ENCODE measurements around the gene PHF14.

The PHF14 gene

DNA sequence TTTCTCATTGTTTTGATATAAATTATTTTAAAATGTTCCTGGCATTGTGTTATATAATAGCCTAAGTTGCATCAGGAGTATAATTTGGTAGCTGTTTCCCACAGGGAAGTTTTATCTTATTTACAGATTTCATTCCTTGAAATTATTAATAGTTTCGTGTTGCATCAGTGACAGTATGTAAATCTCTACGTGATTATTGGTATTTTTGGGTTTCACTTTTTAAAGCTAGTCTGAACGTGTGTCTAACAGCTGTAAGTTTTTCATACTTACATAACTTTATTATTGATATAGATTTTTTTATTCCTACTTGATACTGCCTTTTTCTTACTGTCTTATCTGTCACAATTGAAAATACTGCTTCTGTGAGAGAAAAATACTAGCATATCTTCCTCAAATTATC is 167.9 kb downstream of the PHF14 start:
- Histone ChIP-seq H3K4me1 (no peaks in the 10 kb centered on the region), H3K4me3 (no peak overlapping the region), H3K9me3 (no peaks in the 10 kb centered on the region), H3K36me3 (replicated peaks) (no peaks in the 10 kb centered on the region), H3K27me3 (ENCODE audit: low read depth) (no peaks in the 10 kb centered on the region)
- DNase-seq (ENCODE audit: low spot score in 2 of 2), result no peak
- in situ Hi-C loops (cut with MboI; ENCODE audit: low sequenced_read_pairs), result no loop called here

- no peaks in the 10 kb centered on the region for H3K36me3 ChIP-seq (replicated peaks)
- DNase-seq (ENCODE audit: low spot score in 2 of 2), result no peak
- no peaks in the 10 kb centered on the region for H3K4me1 ChIP-seq
- H3K27me3 ChIP-seq (ENCODE audit: low read depth), result no peaks in the 10 kb centered on the region
- no peak overlapping the region for H3K4me3 ChIP-seq
- in situ Hi-C loops (cut with MboI; ENCODE audit: low sequenced_read_pairs), result no loop called here
- H3K9me3 ChIP-seq, result no peaks in the 10 kb centered on the region
Observed at GRCh38 chr7:11153694-11154093, 180.0 kb downstream of the PHF14 start.

GRCh38 chr7:11155883-11156282 is 182.2 kb downstream of the PHF14 start:
- in situ Hi-C loops (cut with MboI; ENCODE audit: low sequenced_read_pairs), result no loop called here
- no peak overlapping the region for H3K4me3 ChIP-seq
- no peaks in the 10 kb centered on the region for H3K36me3 ChIP-seq (replicated peaks)
- H3K27me3 ChIP-seq (ENCODE audit: low read depth), result no peaks in the 10 kb centered on the region
- no peaks in the 10 kb centered on the region for H3K9me3 ChIP-seq
- no peaks in the 10 kb centered on the region for H3K4me1 ChIP-seq
- no peak for DNase-seq (ENCODE audit: low spot score in 2 of 2)

GRCh38 chr7:11161499-11161898 is 187.8 kb downstream of the PHF14 start:
- DNase-seq (ENCODE audit: low spot score in 2 of 2), result no peak
- H3K9me3 ChIP-seq, result no peaks in the 10 kb centered on the region
- H3K36me3 ChIP-seq (replicated peaks), result no peaks in the 10 kb centered on the region
- H3K4me3 ChIP-seq, result no peak overlapping the region
- H3K4me1 ChIP-seq, result no peaks in the 10 kb centered on the region
- in situ Hi-C loops (cut with MboI; ENCODE audit: low sequenced_read_pairs), result no loop called here
- no peaks in the 10 kb centered on the region for H3K27me3 ChIP-seq (ENCODE audit: low read depth)

DNA sequence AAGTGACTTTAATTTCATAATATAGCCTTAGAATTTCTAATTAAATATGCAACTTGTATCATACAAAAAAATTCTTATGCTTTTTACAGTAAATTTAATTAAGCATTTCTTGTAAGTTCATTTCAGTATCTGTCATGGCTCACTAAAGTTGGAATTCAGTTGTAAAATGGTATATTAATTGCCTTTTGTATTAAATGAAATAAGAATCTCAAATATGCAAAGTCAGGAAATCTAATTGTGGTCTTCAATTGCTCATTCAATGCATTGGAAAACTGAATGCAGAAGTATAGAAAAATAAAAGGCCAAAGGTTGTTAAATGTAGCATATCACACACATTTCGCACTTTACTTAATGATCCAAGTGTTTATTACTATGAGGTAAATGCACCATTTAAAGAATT is 189.5 kb downstream of the PHF14 start:
- in situ Hi-C loops (cut with MboI; ENCODE audit: low sequenced_read_pairs), result no loop called here
- no peak for DNase-seq (ENCODE audit: low spot score in 2 of 2)
- no peaks in the 10 kb centered on the region for H3K36me3 ChIP-seq (replicated peaks)
- H3K27me3 ChIP-seq (ENCODE audit: low read depth), result no peaks in the 10 kb centered on the region
- H3K9me3 ChIP-seq, result no peaks in the 10 kb centered on the region
- H3K4me1 ChIP-seq, result no peaks in the 10 kb centered on the region
- no peak overlapping the region for H3K4me3 ChIP-seq

GRCh38 chr7:11166051-11166450 is 192.4 kb downstream of the PHF14 start:
- DNase-seq (ENCODE audit: low spot score in 2 of 2), result no peak
- Histone ChIP-seq H3K9me3 (no peaks in the 10 kb centered on the region), H3K4me3 (no peak overlapping the region), H3K36me3 (replicated peaks) (no peaks in the 10 kb centered on the region), H3K27me3 (ENCODE audit: low read depth) (no peaks in the 10 kb centered on the region), H3K4me1 (no peaks in the 10 kb centered on the region)
- in situ Hi-C loops (cut with MboI; ENCODE audit: low sequenced_read_pairs), result no loop called here

- no peak for DNase-seq (ENCODE audit: low spot score in 2 of 2)
- Histone ChIP-seq H3K27me3 (ENCODE audit: low read depth) (no peaks in the 10 kb centered on the region), H3K36me3 (replicated peaks) (no peaks in the 10 kb centered on the region), H3K4me3 (no peak overlapping the region), H3K4me1 (no peaks in the 10 kb centered on the region), H3K9me3 (no peaks in the 10 kb centered on the region)
- in situ Hi-C loops (cut with MboI; ENCODE audit: low sequenced_read_pairs), result no loop called here
Observed at GRCh38 chr7:11168650-11169170, 195.0 kb downstream of the PHF14 start.

DNA sequence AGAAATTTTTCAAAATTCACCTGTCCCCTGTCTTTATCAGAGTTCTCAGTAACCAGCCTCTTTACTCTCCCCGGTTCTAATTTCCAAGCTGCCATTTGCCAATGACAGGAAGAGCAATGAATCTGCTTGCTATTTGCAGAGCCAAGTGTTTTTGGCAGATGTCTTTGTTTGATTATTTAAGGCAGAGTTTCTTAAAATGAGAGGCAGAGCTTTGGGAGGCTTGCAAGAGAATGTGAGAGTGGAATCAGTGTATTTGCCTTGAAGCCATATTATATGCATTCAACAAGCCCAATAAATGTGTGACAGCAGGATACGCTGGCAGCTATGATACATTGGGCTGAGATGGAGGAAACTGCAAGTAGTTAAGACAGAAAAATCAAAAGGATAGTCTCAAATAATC is 196.5 kb downstream of the PHF14 start:
- H3K9me3 ChIP-seq, result no peaks in the 10 kb centered on the region
- H3K36me3 ChIP-seq (replicated peaks), result no peaks in the 10 kb centered on the region
- in situ Hi-C loops (cut with MboI; ENCODE audit: low sequenced_read_pairs), result no loop called here

DNA sequence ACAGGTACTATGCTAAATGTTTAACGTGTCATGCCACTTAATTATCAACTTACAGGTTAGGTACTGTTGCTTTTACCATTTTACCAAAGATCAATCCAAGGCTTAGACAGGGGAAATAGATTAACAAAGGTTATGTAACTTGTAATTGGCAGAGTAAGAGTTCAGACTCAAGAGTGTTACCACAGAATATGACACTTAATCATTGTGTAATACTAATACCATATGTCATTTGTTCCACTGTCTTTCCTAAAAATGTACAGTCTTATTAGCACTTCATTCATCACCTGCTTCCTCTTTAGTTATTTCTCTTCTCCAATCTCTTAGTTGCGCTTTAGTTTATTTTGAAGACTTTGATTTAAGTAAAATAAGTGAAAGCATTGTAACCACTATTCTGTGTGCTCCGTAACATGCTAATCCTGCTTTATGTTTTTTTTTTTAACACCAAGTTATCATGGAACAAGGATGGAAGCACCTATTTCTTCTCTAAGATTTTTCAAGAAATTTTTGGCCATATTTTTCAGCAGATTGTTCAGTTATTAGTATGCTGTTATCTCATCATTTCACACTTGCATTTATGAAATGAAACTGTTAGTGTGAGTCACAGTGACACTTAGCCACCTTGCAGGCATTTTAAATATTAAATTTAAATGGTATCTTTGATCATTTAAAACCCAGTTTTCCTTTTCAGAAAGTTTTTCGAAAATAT is 197.3 kb downstream of the PHF14 start:
- no peaks in the 10 kb centered on the region for H3K9me3 ChIP-seq
- no peaks in the 10 kb centered on the region for H3K27me3 ChIP-seq (ENCODE audit: low read depth)
- no peaks in the 10 kb centered on the region for H3K36me3 ChIP-seq (replicated peaks)
- H3K4me3 ChIP-seq, result no peak overlapping the region
- in situ Hi-C loops (cut with MboI; ENCODE audit: low sequenced_read_pairs), result no loop called here
- DNase-seq (ENCODE audit: low spot score in 2 of 2), result no peak
- H3K4me1 ChIP-seq, result no peaks in the 10 kb centered on the region

More for the DNA sequence above, 196.5 kb downstream of the PHF14 start:
- H3K4me3 ChIP-seq, result no peak overlapping the region
- H3K4me1 ChIP-seq, result no peaks in the 10 kb centered on the region
- H3K27me3 ChIP-seq (ENCODE audit: low read depth), result no peaks in the 10 kb centered on the region
- DNase-seq (ENCODE audit: low spot score in 2 of 2), result no peak

DNA sequence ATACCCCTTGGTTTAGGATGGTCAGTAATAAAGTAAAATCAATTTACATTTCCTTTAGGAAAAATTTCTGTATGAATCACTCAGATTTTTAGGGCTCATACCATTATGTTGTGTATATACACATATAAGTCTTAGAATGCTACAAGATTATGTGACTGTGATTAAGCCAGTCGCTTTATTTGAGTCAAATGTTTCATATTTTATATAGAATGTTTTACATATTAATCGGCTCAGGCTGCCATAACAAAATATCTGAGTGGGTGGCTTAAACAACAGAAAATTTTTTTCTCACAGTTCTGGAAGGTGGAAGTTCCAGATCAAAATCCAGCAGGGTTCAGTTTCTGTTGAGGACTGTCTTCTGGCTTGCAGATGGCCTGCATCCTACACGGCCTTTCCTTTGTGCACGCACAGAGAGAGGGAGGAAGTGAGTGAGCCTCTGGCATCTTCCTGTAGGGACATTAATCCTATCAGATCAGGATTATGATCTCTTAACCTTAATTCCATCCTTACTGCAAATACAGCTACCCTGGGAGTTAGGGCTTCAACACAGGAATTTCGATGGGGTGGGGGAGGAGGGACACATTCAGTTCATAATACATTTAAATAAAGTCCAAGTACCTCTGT is 198.0 kb downstream of the PHF14 start:
- no peaks in the 10 kb centered on the region for H3K4me1 ChIP-seq
- H3K36me3 ChIP-seq (replicated peaks), result no peaks in the 10 kb centered on the region
- DNase-seq (ENCODE audit: low spot score in 2 of 2), result no peak
- H3K4me3 ChIP-seq, result no peak overlapping the region
- in situ Hi-C loops (cut with MboI; ENCODE audit: low sequenced_read_pairs), result no loop called here
- no peaks in the 10 kb centered on the region for H3K27me3 ChIP-seq (ENCODE audit: low read depth)
- no peaks in the 10 kb centered on the region for H3K9me3 ChIP-seq

DNA sequence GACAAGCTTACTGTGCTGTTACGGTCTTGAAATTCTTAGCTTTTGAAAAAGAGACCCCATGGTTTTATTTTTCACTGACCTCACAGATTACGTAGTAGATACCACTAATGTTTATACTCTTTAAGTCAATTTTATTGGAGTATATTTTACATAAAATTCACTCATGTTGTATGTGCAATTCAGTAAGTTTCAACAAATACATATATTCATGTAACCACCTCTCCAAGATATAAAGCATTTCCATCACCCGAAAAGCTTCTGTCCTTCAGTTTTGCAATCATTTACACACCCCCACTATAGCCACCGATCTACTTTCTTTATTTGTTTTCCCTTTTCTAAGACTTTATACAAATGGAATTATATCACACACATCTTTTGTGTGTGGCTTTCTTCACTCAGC is 199.2 kb downstream of the PHF14 start:
- Histone ChIP-seq H3K36me3 (replicated peaks) (no peaks in the 10 kb centered on the region), H3K9me3 (no peaks in the 10 kb centered on the region), H3K4me3 (no peak overlapping the region), H3K4me1 (no peaks in the 10 kb centered on the region), H3K27me3 (ENCODE audit: low read depth) (no peaks in the 10 kb centered on the region)
- in situ Hi-C loops (cut with MboI; ENCODE audit: low sequenced_read_pairs), result no loop called here
- DNase-seq (ENCODE audit: low spot score in 2 of 2), result no peak

DNA sequence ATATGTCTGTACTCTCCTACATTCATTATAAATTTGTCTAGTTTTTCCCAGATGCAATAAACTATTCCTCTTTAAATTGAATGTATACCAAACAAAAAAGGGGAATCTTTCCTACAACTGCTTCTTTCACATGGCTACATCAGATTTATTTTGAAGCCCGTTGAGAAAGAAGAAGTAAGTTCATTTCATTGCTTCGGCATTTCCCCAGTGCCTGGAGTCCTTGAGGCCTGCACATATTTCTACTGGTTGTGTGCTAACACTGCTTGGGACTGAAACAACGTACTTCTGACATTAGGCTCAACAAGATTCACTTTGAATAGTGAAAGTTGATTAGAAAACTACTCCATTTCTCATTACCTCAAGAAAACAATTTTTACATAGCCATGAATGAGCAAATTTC is 201.7 kb downstream of the PHF14 start:
- Histone ChIP-seq H3K4me1 (no peaks in the 10 kb centered on the region), H3K9me3 (no peaks in the 10 kb centered on the region), H3K4me3 (no peak overlapping the region), H3K36me3 (replicated peaks) (no peaks in the 10 kb centered on the region), H3K27me3 (ENCODE audit: low read depth) (no peaks in the 10 kb centered on the region)
- in situ Hi-C loops (cut with MboI; ENCODE audit: low sequenced_read_pairs), result no loop called here
- DNase-seq (ENCODE audit: low spot score in 2 of 2), result no peak

DNA sequence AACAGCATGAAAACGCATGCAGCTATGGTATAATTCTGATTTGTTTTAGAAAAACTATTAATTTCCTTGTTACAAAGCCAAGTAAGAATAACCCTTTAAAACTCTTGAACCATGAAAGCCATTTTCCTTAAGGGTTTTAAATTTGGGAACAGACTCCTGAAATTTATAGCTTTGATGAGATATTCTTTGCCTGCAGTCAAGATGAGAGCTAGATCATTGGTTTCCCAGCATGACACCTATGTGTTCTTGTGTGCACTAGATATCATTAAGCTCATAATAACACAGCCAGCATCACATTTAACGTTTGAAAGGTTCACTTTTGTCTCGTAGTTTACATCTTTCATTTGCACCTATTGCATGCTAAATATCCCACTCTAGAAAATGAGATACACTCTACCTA is 202.2 kb downstream of the PHF14 start:
- Histone ChIP-seq H3K27me3 (ENCODE audit: low read depth) (no peaks in the 10 kb centered on the region), H3K9me3 (no peaks in the 10 kb centered on the region), H3K4me3 (no peak overlapping the region), H3K36me3 (replicated peaks) (no peaks in the 10 kb centered on the region), H3K4me1 (no peaks in the 10 kb centered on the region)
- in situ Hi-C loops (cut with MboI; ENCODE audit: low sequenced_read_pairs), result no loop called here
- no peak for DNase-seq (ENCODE audit: low spot score in 2 of 2)

DNA sequence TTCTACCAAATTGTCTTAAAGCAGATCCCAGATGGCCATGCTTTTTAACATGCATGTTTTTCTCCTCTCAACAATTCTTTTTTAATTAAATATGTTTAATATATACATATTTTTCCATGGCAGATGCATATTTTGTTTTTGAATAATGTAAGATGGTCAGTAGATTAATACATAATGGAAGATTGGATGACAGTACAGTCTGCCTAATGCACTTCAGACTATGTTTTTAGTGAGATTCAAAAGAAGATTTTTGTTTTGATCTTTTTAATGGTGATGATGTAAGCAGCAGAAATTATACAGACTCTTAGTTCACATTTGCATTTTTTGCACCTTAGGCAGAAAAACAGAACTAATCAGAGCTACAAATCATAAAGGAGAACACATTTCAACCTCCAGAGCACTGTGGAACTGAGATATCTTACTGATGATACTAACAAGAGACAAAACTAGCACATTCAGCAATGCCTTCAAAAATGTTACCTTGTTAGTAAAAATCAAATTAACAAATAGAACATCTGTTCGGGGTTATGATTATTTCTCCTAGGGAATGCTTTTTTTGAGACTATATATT is 203.4 kb downstream of the PHF14 start:
- Histone ChIP-seq H3K9me3 (no peaks in the 10 kb centered on the region), H3K36me3 (replicated peaks) (no peaks in the 10 kb centered on the region), H3K27me3 (ENCODE audit: low read depth) (no peaks in the 10 kb centered on the region), H3K4me3 (no peak overlapping the region), H3K4me1 (no peaks in the 10 kb centered on the region)
- in situ Hi-C loops (cut with MboI; ENCODE audit: low sequenced_read_pairs), result no loop called here
- DNase-seq (ENCODE audit: low spot score in 2 of 2), result no peak

All from HAP-1 (cell line).